EL (cell line): ENCODE results near the gene FGFR2.

ENCODE experiments used
- DNase-seq: peaks from one replicate; pipeline ENCODE4 v3.0.0-alpha.2; 2016

The FGFR2 gene

DNA sequence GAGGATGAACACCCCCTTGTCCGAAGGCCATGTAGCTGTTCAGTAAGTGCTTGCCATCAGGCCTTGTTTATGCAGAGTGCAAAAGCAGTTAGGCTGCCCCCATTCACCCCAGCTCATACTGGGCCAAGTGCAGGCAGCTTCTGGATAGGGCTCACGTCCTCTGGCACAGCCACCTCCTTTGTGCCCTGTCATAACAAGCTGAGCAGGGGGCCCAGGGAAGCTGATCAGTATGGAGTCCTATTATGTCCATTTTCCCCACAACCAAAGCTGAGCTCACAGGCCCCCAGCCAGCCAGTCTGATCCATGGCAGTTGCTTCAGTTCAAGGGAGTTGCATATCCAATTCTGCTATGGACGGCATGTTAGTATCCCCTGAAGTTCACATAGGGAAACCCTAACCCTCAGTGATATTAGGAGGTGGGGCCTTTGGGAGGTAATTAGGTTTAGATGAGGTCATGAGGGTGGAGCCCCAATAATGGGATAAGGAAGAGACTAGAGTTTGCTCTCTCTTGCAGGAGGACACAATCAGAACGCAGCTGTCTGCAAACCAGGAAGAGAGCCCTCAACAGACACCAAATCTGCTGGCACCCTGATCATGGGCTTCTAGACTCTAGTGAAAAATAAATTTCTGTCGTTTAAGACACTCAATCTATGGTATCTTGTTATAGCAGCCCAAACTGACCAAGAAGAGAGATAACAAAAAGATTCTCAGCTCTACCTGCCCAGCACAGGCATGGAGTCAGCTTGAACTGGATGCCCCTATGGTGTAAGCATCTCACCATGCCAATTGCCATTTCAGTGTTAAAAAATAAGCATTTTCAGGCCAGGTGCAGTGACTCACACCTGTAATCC, 155.9 kb downstream of the FGFR2 start:
- no peak for DNase-seq

DNA sequence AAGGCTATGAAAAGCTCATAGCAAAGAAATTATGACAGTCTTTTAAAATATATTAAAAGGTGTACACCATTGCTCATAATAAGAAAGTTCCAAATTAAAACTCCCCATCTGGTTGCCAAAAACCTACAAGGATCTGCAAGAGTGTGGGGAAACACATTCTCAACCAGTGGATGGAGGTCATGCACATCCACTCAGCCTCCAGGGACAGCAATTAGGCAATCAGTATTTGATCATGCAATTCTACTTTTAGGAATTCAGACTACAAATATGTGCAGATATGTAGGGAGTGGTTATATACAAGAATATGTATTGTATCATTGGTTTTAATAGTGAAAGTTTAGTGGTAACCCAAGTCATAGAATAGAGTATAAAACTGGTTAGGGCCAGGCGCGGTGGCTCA, 157.8 kb downstream of the FGFR2 start:
- no peak for DNase-seq

DNA sequence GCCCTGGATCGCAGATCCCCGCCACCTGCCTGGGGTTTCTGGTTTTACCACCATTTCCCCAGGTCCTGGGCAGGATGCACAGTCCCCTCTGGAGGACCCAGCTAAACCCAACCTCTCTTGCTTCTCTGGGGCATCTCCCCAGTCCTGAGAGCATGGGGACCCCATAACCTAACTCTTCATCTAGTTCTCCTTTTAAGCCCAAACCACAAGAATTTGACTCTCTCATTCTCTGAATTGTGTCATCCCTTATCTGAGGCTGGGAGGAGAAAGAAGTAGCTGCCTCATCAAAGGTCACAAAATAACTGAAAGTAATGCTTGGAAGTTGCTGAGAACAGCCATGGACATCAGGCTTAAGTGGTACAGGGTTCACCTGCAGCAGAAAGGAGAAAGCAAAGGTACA, 159.9 kb downstream of the FGFR2 start:
- no peak for DNase-seq

DNA sequence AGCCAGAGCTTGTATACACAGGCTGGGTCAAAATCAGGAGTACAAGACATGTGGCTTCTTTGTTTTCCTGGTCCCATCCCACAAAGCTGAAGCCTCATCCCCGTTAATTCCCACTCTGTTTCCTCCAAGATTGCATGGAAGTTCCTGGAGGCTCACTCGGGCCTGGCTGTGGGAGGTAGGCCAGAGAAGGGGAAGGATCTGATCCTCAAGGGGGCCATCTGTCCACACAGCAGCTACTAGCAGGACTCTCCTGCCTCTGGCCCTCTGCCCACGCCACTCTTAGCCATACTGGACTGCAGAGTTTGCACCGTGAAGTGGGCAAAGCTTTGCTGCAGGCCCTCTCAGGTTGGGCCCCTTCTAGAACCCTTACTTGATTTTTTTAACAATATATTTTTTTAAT, 160.6 kb downstream of the FGFR2 start:
- DNase-seq: no peak

DNA sequence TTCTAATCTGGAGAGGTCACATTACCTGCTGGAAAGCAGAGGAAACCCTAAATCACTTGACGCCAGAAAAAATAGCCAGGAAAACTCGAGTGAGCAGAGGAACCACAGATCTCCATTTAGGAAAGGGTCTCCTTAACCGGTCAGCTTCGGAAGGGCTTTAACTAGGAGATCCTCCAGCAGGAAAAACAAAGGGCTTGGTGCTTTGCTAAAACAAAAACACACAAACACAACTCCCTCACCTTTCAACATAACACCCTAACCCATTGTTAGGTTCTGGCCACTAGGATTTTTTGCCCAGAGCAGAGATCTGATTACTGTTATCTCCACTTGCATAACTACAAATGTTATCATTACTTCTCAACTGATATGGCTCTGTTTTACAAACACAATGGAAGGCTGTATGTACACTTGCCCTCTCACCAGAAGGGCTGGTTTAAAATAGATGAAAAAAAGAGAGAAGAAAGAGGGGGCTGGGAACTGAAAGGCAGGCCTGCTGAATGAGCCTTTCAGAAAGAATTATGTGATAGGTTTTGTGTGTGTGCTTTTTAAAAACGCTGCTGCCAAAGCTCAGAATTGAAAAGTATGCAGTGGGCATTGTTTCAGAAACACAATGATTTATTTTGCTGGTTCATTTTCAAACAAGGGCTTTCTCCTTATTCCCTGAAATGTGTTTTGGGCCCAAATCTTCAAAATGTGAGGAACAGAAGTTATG, 161.5 kb downstream of the FGFR2 start:
- no peak for DNase-seq

DNA sequence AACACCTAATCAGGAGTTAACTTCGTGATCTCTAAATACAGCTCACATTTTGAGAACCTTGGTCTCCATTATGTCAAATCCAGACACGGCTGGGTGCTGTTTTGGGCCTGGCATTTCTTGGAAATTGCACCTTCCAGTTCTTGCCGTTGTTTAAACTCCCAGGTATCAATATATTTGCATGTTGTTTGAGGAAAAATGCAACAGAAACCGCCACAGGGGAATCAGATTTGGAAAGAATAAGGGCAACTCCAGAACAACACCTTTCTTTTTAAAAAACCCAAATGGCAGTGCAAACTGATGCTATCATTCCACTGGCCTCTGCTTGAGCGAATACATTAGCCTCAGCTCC, 162.0 kb downstream of the FGFR2 start:
- DNase-seq: no peak

DNA sequence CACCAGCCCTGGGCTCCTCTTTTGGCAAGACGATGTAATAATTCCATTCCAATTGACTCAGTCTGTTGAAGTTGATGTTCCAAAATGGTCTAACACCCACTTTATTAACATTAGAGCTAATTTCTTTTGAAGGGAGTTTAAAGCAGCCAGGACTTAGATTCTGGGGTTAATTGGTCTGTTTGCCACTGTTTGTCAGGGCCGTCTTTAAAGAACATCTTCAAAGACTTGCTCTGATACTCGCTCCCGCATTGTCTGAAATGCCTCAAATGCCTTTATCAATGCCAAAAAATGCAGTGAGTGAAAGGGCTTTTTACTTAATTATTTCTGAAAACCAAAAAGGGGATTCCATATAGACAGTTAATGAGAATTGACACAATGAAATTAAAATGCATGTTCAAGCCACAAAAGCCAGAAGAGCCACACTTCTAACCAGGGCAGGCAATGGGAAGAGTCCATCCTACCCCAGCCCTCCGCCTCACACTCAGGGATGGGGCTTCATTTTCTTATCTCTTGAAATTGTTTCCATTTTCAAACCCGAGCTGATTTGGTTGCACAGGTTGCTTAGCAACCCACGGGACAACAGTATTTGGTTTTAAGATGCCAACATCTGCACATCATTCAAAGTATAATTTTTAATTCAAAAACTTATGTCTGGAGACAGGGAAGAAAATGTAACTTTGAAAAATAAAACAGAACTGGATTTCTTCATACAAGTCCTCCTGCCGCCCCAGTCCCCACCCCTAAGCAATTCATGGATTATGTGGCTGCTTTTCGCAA, 163.0 kb downstream of the FGFR2 start:
- no peak for DNase-seq

DNA sequence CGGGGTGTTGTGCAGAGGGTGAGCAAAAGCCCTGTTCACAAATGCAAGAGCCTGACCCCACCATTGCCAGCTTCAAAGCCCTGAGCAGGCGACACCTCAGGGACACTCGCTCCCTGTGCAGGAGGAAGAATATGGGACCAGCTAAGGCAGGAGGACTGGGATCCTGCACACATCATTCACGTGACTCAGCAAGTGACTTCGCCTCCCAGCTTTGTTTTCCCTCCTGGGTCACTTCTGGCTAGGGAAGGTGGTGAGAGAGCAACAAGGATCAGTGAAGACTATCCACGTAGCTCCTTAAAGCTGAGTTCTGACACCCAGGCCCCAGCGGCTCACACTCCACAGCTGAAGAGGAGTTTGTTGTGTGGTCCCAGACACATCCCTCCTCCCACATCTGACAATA, 164.3 kb downstream of the FGFR2 start:
- no peak for DNase-seq

DNA sequence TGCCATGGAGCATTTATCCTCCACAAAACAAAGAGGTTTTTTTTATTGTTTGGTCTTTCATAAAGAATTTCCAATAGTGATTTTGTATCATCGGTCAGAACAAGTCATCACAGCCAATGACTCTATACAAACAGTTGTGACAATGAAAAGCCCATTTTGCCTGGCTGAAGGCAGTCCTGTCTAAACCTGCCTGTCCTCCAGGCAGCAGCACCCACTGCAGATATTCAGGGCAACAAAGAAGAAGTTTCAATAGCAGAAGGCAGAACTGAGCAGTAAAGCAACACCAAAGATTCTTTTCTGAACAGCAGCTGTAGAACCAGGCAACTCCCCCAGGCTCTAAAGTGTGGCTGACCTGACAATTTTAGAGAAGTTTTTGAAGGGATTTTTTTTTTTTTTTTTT, 169.4 kb downstream of the FGFR2 start:
- DNase-seq: no peak
